ENCODE measurements around the gene AOC2. TPM values are rescaled to one million over a fixed set of nuclear protein-coding genes. Genes with fewer than 3 reads are reported as not detected.

Gene AOC2
- total and polyA plus RNA-seq, 2 of the 13 experiments (the other 11 are each of a cell fraction or from before 2014, with no cell fraction given): 1.2 to 3.3 TPM

- peak; percentile 76 for TF ChIP-seq ZNF891 (CRISPR knock-in tag; IDR thresholded peaks at IDR 0.05)
- TF ChIP-seq MATR3 (CRISPR knock-in tag; IDR thresholded peaks at IDR 0.05): no peak
- TF ChIP-seq SYNCRIP (IDR thresholded peaks at IDR 0.05; ENCODE audit: insufficient read depth, low read depth, low read length): no peak
- TF ChIP-seq NR2F2 (IDR thresholded peaks at IDR 0.05; ENCODE audit: borderline replicate concordance, low read depth): no peak; the same call in 1 of the 2 replicates
- peak; percentile 80; the same call in 1 of the 2 replicates for TF ChIP-seq HDAC2 (CRISPR knock-in tag; IDR thresholded peaks at IDR 0.05)
- TF ChIP-seq ZNF563 (CRISPR knock-in tag; IDR thresholded peaks at IDR 0.05): peak; percentile 87
- no peak; the same call in 1 of the 2 replicates for TF ChIP-seq ZNF639 (CRISPR knock-in tag; conservative IDR thresholded peaks at IDR 0.05)
- TF ChIP-seq MXD4 (CRISPR knock-in tag; IDR thresholded peaks at IDR 0.05): peak; percentile 83
- TF ChIP-seq U2AF2 (IDR thresholded peaks at IDR 0.05; ENCODE audit: low read depth, low read length): no peak
- peak; percentile 66; the same call in 1 of the 2 replicates for TF ChIP-seq DMTF1 (CRISPR knock-in tag; IDR thresholded peaks at IDR 0.05)
- peak; percentile 95; the same call in 1 of the 2 replicates for TF ChIP-seq PRMT3 (CRISPR knock-in tag; IDR thresholded peaks at IDR 0.05; ENCODE audit: borderline replicate concordance, low read depth)
- TF ChIP-seq ZNF318 (CRISPR knock-in tag; IDR thresholded peaks at IDR 0.05): peak; percentile 26; the same call in 1 of the 2 replicates
- TF ChIP-seq ZNF337 (CRISPR knock-in tag; IDR thresholded peaks at IDR 0.05; ENCODE audit: borderline replicate concordance, low read depth): peak; percentile 92; the same call in 1 of the 2 replicates
- TF ChIP-seq BORCS8-MEF2B (CRISPR knock-in tag; IDR thresholded peaks at IDR 0.05): peak; percentile 94
- TF ChIP-seq KLF11 (CRISPR knock-in tag; IDR thresholded peaks at IDR 0.05): peak; percentile 96
- TF ChIP-seq ZSCAN20 (CRISPR knock-in tag; IDR thresholded peaks at IDR 0.05; ENCODE audit: borderline replicate concordance): no peak
- peak; percentile 81 for TF ChIP-seq DNMT3B (CRISPR knock-in tag; conservative IDR thresholded peaks at IDR 0.05)
These were observed 45.7 kb upstream of the AOC2 start, which contains the start of the genes CNTD1 and COA3 (continued) for GRCh38 chr17:42798383-42799380.

All from HepG2 (cell line).